Uterus (tissue), 4 donors: ENCODE measurements around the gene ESX1. TPM values are rescaled to one million over a fixed set of nuclear protein-coding genes. Genes with fewer than 3 reads are reported as not detected.

Source experiments
- DNase-seq, 2 donors: peaks; one replicate each; pipeline ENCODE4 v3.0.0-alpha.2; 2019 to 2020
- H3K27ac ChIP-seq, 2 donors: fragments of 200-600 bp; sonication (generic); 1 replicate in 1 of 2; 2 replicates in 1 of 2; pipeline ENCODE4 v1.5.1; 2016 to 2018
- H3K27me3 ChIP-seq, 2 donors: fragments of 200-600 bp; sonication (generic); one replicate each; pipeline ENCODE4 v1.5.1; 2018 to 2019; ENCODE audit warnings: control low read depth in 1 of 2
- H3K36me3 ChIP-seq, 2 donors: fragments of 200-600 bp; sonication (generic); one replicate each; pipeline ENCODE4 v1.5.1; 2019; ENCODE audit warnings: control low read depth in 1 of 2
- H3K4me1 ChIP-seq, 2 donors: fragments of 200-600 bp; sonication (generic); one replicate each; pipeline ENCODE4 v1.5.1; 2018 to 2019; ENCODE audit warnings: control low read depth in 1 of 2
- H3K4me3 ChIP-seq, 2 donors: fragments of 200-600 bp; sonication (generic); 1 replicate in 1 of 2; 2 replicates in 1 of 2; pipeline ENCODE4 v1.5.1; 2018 to 2019; ENCODE audit warnings: mild to moderate bottlenecking in 1 of 2
- H3K9me3 ChIP-seq, 2 donors: fragments of 200-600 bp; sonication (generic); one replicate each; pipeline ENCODE4 v1.5.1; 2019; ENCODE audit warnings: control low read depth in 1 of 2
- CTCF ChIP-seq, 4 experiments: fragments of 200-600 bp in 2 of 4; fragments of 450-650 bp in 2 of 4; sonication (generic) in 2 of 4; IDR thresholded peaks; one replicate each; pipeline ENCODE4 v1.5.1; 2016 to 2019; ENCODE audit warnings: antibody characterized with exemption in 4 of 4, mild to moderate bottlenecking in 2 of 4, moderate library complexity in 1 of 4
- POLR2A ChIP-seq, 2 donors: fragments of 450-650 bp; IDR thresholded peaks; one replicate each; pipeline ENCODE4 v1.6.1; 2016; ENCODE audit warnings: antibody characterized with exemption in 2 of 2, mild to moderate bottlenecking in 1 of 2, moderate library complexity in 1 of 2
- intact Hi-C: fragments of 100-400 bp; cut with DNase I; formaldehyde crosslinking; loops from one replicate; pipeline ENCODE4 v1.15.1; 2023; ENCODE audit warnings: low total_unique reads
- total RNA-seq, 4 donors: library from RNA; depleted of rRNA in 3 of 4; stranded (reverse); fragments of >200 nt in 3 of 4; gene quantifications; one replicate each; pipeline versions ENCODE4 v1.1.0 to v1.2.4, GENCODE V29; 2014 to 2023
- donor health status: DM: yes; HTN: yes; CAD: no.

The ESX1 gene
- total RNA-seq, 4 donors from 2014 or later: 0.21 TPM; not detected in 3

GRCh38 chrX:104284507-104284906 lies 29.8 kb upstream of the ESX1 start:
- intact Hi-C loops: no loop called here
- no peak for TF ChIP-seq POLR2A (IDR thresholded peaks at IDR 0.05)
- no peak for TF ChIP-seq CTCF (IDR thresholded peaks at IDR 0.05)
- H3K27ac ChIP-seq: no peak overlapping the region

GRCh38 chrX:104282166-104282725 lies 27.5 kb upstream of the ESX1 start:
- TF ChIP-seq POLR2A (IDR thresholded peaks at IDR 0.05): no peak
- TF ChIP-seq CTCF (IDR thresholded peaks at IDR 0.05): no peak
- Histone ChIP-seq H3K9me3 (no peaks in the 10 kb centered on the region), H3K27me3 (no peaks in the 10 kb centered on the region), H3K27ac (peak overlapping the region; percentile 23 to 53), H3K4me1 (no peaks in the 10 kb centered on the region), H3K4me3 (no peak overlapping the region), H3K36me3 (no peaks in the 10 kb centered on the region)
- intact Hi-C loops: no loop called here
- no peak for DNase-seq

More at GRCh38 chrX:104284507-104284906, 29.8 kb upstream of the ESX1 start:
- Histone ChIP-seq H3K4me3 (no peak overlapping the region), H3K36me3 (no peaks in the 10 kb centered on the region), H3K4me1 (no peaks in the 10 kb centered on the region), H3K9me3 (no peaks in the 10 kb centered on the region), H3K27me3 (no peaks in the 10 kb centered on the region)
- peak; percentile 30 to 69 for DNase-seq

GRCh38 chrX:104281564-104281963 lies 26.8 kb upstream of the ESX1 start:
- Histone ChIP-seq H3K9me3 (no peaks in the 10 kb centered on the region), H3K36me3 (no peaks in the 10 kb centered on the region), H3K27me3 (no peaks in the 10 kb centered on the region), H3K4me3 (no peak overlapping the region), H3K27ac (peak overlapping the region; percentile 23 to 53), H3K4me1 (no peaks in the 10 kb centered on the region)
- no peak for TF ChIP-seq POLR2A (IDR thresholded peaks at IDR 0.05)
- TF ChIP-seq CTCF (IDR thresholded peaks at IDR 0.05): no peak
- intact Hi-C loops: no loop called here
- DNase-seq: no peak

GRCh38 chrX:104280609-104281008 lies 25.9 kb upstream of the ESX1 start:
- Histone ChIP-seq H3K4me3 (no peak overlapping the region), H3K36me3 (no peaks in the 10 kb centered on the region), H3K27ac (no peak overlapping the region), H3K9me3 (no peaks in the 10 kb centered on the region), H3K27me3 (no peaks in the 10 kb centered on the region), H3K4me1 (no peaks in the 10 kb centered on the region)
- DNase-seq: no peak
- intact Hi-C loops: no loop called here
- TF ChIP-seq POLR2A (IDR thresholded peaks at IDR 0.05): no peak
- TF ChIP-seq CTCF (IDR thresholded peaks at IDR 0.05): no peak

GRCh38 chrX:104270916-104271512 lies 16.3 kb upstream of the ESX1 start:
- Histone ChIP-seq H3K4me1 (no peaks in the 10 kb centered on the region), H3K36me3 (no peaks in the 10 kb centered on the region), H3K4me3 (no peak overlapping the region), H3K27ac (no peak overlapping the region), H3K27me3 (no peaks in the 10 kb centered on the region), H3K9me3 (no peaks in the 10 kb centered on the region)
- peak; percentile 19 to 29 for DNase-seq
- TF ChIP-seq POLR2A (IDR thresholded peaks at IDR 0.05) (no peak), CTCF (IDR thresholded peaks at IDR 0.05) (peak; percentile 13 to 39 (median 32))
- intact Hi-C loops: no loop called here
